GM21515 (cell line): Measurements from ENCODE around the gene HAGHL.
"Not testable (repeated sequence)": the region's sequence is repeated elsewhere in the genome, so short reads cannot be mapped to it uniquely, and the experiment has no call there.

Experiments used
- ATAC-seq: cut with Tn5 transposase; IDR thresholded peaks from one replicate; pipeline ENCODE4 v1.9.1; 2021; ENCODE audit not compliant: unreplicated experiment

The HAGHL gene

DNA sequence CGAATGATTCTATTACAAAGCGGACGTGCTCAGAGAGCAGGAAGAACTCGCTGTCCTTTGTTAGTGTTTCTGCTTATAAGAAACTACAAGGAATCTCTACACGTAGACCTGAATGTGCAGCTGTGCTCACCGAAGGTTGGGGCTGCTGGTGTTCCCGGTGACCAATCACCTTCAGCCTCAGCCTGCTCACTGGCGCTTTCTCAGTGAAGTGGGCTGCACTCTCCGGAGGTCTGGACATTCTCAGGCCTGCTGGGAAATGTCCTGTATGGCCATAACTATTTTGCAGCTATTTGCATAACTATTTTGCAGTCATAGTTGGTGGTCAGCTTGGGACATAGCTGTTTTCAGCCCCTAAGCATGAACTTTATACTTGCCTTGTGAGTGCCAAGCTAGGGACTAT, 23.6 kb downstream of the HAGHL start:
- no peak for ATAC-seq

DNA sequence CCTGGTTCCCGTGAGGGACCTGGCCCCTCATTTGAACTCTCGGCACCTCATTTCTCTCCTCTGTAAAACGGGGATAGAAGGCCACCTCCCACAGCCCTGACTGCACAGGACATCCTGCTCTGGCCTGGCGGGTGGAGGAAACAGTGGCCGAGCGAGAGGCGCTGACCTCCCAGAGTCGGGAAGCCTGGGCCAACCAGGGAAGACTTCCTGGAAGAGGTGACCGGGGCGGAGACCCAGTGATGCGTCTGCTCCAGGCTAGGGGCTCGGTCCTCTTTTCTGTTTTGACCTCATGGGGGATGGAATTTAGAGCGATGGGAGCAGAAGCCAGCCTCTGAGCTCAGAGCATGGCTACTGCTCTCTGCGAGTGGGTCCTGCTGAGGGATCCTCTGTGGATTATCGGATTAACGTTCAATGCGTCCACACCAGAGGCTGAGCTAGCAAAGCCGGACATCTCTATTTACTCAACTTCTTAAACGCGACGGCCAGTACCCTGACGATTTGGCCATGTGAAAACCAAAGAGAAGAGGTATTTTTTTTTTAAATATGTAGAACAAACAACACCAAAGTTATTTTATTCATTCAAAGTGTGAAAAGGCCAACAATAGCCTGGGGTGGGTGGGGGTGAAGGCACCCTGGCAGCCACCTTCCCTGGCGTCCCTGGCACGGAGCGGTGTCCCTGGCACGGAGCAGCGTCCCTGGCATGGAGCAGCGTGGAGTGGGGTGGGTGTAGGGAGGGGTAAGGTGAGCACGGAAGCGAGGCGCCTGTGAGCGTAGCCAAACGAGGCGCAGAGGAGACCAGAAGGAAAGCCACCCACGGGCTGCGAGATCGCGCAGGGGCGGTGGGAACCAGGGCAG, 24.5 kb downstream of the HAGHL start:
- ATAC-seq: no peak

GRCh38 chr16:752007-752312, 25.1 kb downstream of the HAGHL start:
- ATAC-seq: no peak

DNA sequence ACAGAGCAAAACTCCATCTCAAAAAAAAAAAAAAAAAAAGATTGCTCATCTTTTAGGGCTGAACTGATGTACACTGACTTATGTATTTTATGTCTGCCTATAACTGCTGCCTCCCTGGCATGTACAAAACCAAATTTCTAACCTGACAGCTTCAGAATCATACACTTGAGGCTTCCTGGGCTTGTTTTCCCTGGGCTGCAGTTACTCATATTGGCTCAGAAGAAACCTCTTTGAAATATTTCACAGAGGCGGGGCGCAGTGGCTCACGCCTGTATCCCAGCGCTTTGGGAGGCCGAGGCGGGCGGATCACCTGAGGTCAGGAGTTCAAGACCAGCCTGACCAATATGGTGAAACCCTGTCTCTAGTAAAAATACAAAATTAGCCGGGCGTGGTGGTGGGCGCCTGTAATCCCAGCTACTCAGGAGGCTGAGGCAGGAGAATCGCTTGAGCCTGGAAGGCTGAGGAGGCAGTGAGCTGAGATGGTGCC, 27.3 kb downstream of the HAGHL start:
- not testable (repeated sequence) for ATAC-seq

DNA sequence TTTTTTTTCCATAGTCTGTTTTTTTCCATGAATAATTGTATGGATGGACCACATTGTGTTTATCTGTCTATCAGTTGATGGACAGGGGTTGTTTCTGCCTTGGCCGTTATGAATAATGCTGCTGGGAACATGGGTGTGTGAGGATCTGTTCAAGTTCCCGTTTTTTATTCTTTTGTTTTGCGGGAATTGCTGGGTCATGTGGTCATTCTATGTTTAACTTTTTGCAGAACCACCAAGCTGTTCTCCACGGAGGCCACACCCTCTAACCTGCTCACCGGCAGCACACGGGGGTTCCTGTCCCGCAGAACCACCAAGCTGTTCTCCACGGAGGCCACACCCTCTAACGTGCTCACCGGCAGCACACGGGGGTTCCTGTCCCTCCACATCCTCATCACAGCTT, 27.8 kb downstream of the HAGHL start:
- ATAC-seq: no peak

- no peak for ATAC-seq
These were observed 29.5 kb downstream of the HAGHL start for GRCh38 chr16:756428-756827.

- no peak for ATAC-seq
These were observed 32.4 kb downstream of the HAGHL start for GRCh38 chr16:759110-759910.

DNA sequence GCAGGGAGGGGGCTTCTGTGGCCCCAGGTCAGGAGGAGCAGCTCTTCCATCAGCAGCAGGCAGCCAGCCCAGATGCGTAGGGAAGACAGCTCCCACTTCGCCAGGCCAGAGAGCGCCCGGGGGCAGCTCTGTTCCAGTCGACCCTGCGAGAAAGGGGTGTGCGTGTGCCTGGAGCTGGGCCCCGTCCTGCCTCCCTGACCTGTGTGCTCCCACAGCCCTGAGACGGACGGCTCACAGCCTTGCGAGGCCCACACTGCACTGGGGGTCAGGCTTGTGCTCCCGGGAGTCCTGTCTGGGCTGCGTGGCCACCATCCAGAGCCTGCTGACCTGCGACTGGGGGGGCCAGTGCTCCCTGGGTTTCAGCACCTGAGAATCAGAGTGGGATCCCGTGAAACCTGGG, 33.2 kb downstream of the HAGHL start:
- no peak for ATAC-seq

GRCh38 chr16:760545-761343, 33.8 kb downstream of the HAGHL start, which contains the start of gene MSLN:
TSS of gene MSLN (plus strand) at chr16:760734. CDS start at chr16:762681, 1,947 bp downstream.
- ATAC-seq: no peak

GRCh38 chr16:761625-762513, 35.0 kb downstream of the HAGHL start:
- ATAC-seq: no peak

GRCh38 chr16:762595-763268, 35.8 kb downstream of the HAGHL start:
- ATAC-seq: no peak

GRCh38 chr16:763369-764183, 36.7 kb downstream of the HAGHL start:
- ATAC-seq: no peak

GRCh38 chr16:764184-764750, 37.4 kb downstream of the HAGHL start:
- no peak for ATAC-seq

DNA sequence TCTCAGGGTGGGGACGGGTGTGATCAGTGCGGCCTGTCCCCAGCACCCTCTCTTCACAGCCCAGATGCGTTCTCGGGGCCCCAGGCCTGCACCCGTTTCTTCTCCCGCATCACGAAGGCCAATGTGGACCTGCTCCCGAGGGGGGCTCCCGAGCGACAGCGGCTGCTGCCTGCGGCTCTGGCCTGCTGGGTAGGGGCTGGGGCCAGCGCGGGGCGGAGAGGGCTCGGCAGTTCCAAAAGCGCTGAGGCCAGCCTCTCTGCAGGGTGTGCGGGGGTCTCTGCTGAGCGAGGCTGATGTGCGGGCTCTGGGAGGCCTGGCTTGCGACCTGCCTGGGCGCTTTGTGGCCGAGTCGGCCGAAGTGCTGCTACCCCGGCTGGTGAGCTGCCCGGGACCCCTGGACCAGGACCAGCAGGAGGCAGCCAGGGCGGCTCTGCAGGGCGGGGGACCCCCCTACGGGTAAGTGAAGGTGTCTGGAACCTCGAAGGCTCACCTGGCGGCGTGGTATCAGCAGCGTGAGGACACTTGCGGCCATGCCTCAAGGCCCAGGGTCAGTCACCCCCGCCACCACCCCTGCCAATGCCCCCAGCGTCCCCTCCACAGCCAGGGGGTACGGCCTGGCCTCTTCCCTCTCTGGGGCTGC, 38.1 kb downstream of the HAGHL start:
- ATAC-seq: no peak

GRCh38 chr16:765488-765865, 38.6 kb downstream of the HAGHL start:
- ATAC-seq: no peak

- no peak for ATAC-seq
These were observed 39.3 kb downstream of the HAGHL start for GRCh38 chr16:766008-766819.
